Panc1 (cell line): ENCODE data around the gene ZNF107. TPM values are rescaled to one million over a fixed set of nuclear protein-coding genes. Genes with fewer than 3 reads are reported as not detected.

Experiments
- ATAC-seq: fragments of 200-7000 bp; cut with Tn5 transposase; 2 replicates; pipeline ENCODE4 v1.9.1; 2020; ENCODE audit warnings: mild to moderate bottlenecking, moderate library complexity
- BruUV-seq: library from RNA; stranded (reverse); fragments of 400-500 nt; replicated peaks from 2 replicates; lab custom pipeline; 2021; lab: Mats Ljungman, UMichigan
- CTCF ChIA-PET: fragments of 300-600 bp; sonication (Branson Sonifier 250); formaldehyde crosslinking; loops from one replicate; lab custom pipeline; 2022; ENCODE audit warnings: antibody characterized with exemption; lab: Charles Lee
- POLR2A ChIA-PET: fragments of 300-600 bp; sonication (Branson Sonifier 250); formaldehyde crosslinking; loops from one replicate; lab custom pipeline; 2022; ENCODE audit warnings: antibody characterized with exemption; lab: Charles Lee
- DNase-seq: peaks from one replicate; pipeline ENCODE4 v3.0.0-alpha.2; 2010; ENCODE audit warnings: low read depth, low spot score
- H3K27ac ChIP-seq: 2 replicates; pipeline ENCODE4 v1.5.1; 2011; ENCODE audit warnings: mild to moderate bottlenecking, low read length, inconsistent platforms
- H3K27me3 ChIP-seq: fragments of 200-500 bp; sonication (Bioruptor generic); 2 replicates; pipeline ENCODE4 v1.6.0; 2014; ENCODE audit warnings: low read length, inconsistent platforms; ENCODE audit not compliant: control insufficient read depth, insufficient read depth
- H3K36me3 ChIP-seq: fragments of 200-500 bp; sonication (Bioruptor generic); 2 replicates; pipeline ENCODE4 v1.5.1; 2014; ENCODE audit warnings: inconsistent platforms, mild to moderate bottlenecking, low read length, moderate library complexity; ENCODE audit not compliant: control insufficient read depth, insufficient read depth
- H3K4me1 ChIP-seq: 2 replicates; pipeline ENCODE4 v1.5.1; 2011; ENCODE audit warnings: inconsistent platforms, mild to moderate bottlenecking, low read length, moderate library complexity; ENCODE audit not compliant: control insufficient read depth, insufficient read depth
- H3K4me3 ChIP-seq, 2 experiments: 2 replicates each; pipeline ENCODE4 v1.5.1; 2011 to 2012; ENCODE audit warnings: low read depth in 2 of 2, low read length in 2 of 2, mild to moderate bottlenecking in 2 of 2, inconsistent platforms in 1 of 2, moderate library complexity in 1 of 2
- H3K9me3 ChIP-seq: fragments of 200-500 bp; sonication (Bioruptor generic); 2 replicates; pipeline ENCODE4 v1.5.1; 2014; ENCODE audit warnings: low read depth, mild to moderate bottlenecking, inconsistent platforms, low read length, moderate library complexity; ENCODE audit not compliant: control insufficient read depth, insufficient read depth
- POLR2AphosphoS5 ChIP-seq: IDR thresholded peaks from 2 replicates; pipeline ENCODE4 v1.6.1; 2012; ENCODE audit warnings: mild to moderate bottlenecking, low read depth, low read length, moderate library complexity
- SIN3A ChIP-seq: IDR thresholded peaks from 2 replicates; pipeline ENCODE4 v1.6.1; 2012; ENCODE audit warnings: low read depth, mild to moderate bottlenecking, low read length, moderate library complexity, borderline replicate concordance; ENCODE audit not compliant: insufficient read depth
- TCF7L2 ChIP-seq: IDR thresholded peaks from 2 replicates; pipeline ENCODE4 v1.6.1; 2011; ENCODE audit warnings: mild to moderate bottlenecking, low read depth, low read length, inconsistent platforms
- in situ Hi-C: cut with HindIII; loops from 2 replicates; pipeline ENCODE4 v1.10.0; 2016; ENCODE audit warnings: low sequenced_read_pairs, low pct_unique_long_range_greater_than_20kb
- intact Hi-C: fragments of 100-400 bp; cut with micrococcal nuclease; formaldehyde crosslinking; loops from one replicate; pipeline ENCODE4 v1.10.0; 2022; ENCODE audit not compliant: unreplicated experiment
- total RNA-seq: library from RNA; stranded (reverse); gene quantifications from one replicate; pipeline ENCODE4 v1.2.1, GENCODE V29; 2021; ENCODE audit not compliant: unreplicated experiment
- TF ChIP-seq, protein P1 (sequence below), 2 experiments: IDR thresholded peaks; 2 replicates each; pipeline ENCODE4 v1.6.1; 2011 to 2012; ENCODE audit warnings: low read depth in 2 of 2, control low read depth in 1 of 2, low read length in 1 of 2, mild to moderate bottlenecking in 1 of 2, moderate library complexity in 1 of 2; ENCODE audit not compliant: insufficient read depth in 1 of 2
- TF ChIP-seq, protein P2 (sequence below): fragments of 450-650 bp; IDR thresholded peaks from 2 replicates; pipeline ENCODE4 v1.5.1; 2017; ENCODE audit warnings: mild to moderate bottlenecking

Gene ZNF107
- total RNA-seq, 1 experiment from 2014 or later = 11.1 TPM

- Histone ChIP-seq H3K4me3 (no peak overlapping the region), H3K9me3 (no peaks in the 10 kb centered on the region), H3K4me1 (no peaks in the 10 kb centered on the region), H3K27ac (no peak overlapping the region), H3K27me3 (no peaks in the 10 kb centered on the region), H3K36me3 (no peaks in the 10 kb centered on the region)
- no TSS peak for BruUV-seq
- ChIA-PET CTCF (no interaction called here), POLR2A (no interaction called here)
- ATAC-seq (no peak), DNase-seq (no peak)
- in situ Hi-C loops = no loop called here
- TF ChIP-seq TCF7L2 (no peak), SIN3A (no peak), POLR2AphosphoS5 (no peak)
- TF ChIP-seq, protein P1, sequence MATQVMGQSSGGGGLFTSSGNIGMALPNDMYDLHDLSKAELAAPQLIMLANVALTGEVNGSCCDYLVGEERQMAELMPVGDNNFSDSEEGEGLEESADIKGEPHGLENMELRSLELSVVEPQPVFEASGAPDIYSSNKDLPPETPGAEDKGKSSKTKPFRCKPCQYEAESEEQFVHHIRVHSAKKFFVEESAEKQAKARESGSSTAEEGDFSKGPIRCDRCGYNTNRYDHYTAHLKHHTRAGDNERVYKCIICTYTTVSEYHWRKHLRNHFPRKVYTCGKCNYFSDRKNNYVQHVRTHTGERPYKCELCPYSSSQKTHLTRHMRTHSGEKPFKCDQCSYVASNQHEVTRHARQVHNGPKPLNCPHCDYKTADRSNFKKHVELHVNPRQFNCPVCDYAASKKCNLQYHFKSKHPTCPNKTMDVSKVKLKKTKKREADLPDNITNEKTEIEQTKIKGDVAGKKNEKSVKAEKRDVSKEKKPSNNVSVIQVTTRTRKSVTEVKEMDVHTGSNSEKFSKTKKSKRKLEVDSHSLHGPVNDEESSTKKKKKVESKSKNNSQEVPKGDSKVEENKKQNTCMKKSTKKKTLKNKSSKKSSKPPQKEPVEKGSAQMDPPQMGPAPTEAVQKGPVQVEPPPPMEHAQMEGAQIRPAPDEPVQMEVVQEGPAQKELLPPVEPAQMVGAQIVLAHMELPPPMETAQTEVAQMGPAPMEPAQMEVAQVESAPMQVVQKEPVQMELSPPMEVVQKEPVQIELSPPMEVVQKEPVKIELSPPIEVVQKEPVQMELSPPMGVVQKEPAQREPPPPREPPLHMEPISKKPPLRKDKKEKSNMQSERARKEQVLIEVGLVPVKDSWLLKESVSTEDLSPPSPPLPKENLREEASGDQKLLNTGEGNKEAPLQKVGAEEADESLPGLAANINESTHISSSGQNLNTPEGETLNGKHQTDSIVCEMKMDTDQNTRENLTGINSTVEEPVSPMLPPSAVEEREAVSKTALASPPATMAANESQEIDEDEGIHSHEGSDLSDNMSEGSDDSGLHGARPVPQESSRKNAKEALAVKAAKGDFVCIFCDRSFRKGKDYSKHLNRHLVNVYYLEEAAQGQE (IDR thresholded peaks at IDR 0.05; ENCODE audit: insufficient read depth in 1 of 2, low read depth in 2 of 2, low read length in 1 of 2) = no peak
- TF ChIP-seq, protein P2, sequence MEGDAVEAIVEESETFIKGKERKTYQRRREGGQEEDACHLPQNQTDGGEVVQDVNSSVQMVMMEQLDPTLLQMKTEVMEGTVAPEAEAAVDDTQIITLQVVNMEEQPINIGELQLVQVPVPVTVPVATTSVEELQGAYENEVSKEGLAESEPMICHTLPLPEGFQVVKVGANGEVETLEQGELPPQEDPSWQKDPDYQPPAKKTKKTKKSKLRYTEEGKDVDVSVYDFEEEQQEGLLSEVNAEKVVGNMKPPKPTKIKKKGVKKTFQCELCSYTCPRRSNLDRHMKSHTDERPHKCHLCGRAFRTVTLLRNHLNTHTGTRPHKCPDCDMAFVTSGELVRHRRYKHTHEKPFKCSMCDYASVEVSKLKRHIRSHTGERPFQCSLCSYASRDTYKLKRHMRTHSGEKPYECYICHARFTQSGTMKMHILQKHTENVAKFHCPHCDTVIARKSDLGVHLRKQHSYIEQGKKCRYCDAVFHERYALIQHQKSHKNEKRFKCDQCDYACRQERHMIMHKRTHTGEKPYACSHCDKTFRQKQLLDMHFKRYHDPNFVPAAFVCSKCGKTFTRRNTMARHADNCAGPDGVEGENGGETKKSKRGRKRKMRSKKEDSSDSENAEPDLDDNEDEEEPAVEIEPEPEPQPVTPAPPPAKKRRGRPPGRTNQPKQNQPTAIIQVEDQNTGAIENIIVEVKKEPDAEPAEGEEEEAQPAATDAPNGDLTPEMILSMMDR = no peak
- intact Hi-C loops = no loop called here
These were observed 37.2 kb upstream of the ZNF107 start for GRCh38 chr7:64628721-64629120.

GRCh38 chr7:64630496-64630895 is 35.4 kb upstream of the ZNF107 start:
- no peak for DNase-seq
- in situ Hi-C loops = no loop called here
- POLR2A ChIA-PET = interaction anchor here (0.6 kb wide), 1 partner anchor 311 kb away, joined by 3 read pairs; no protein-coding TSS in a partner anchor

More at GRCh38 chr7:64630496-64630895, 35.4 kb upstream of the ZNF107 start:
- no peak overlapping the region for H3K27ac ChIP-seq
- BruUV-seq = no TSS peak
- no peaks in the 10 kb centered on the region for H3K27me3 ChIP-seq
- CTCF ChIA-PET = interaction anchor here (0.6 kb wide), 1 partner anchor 277 kb away, joined by 3 read pairs; no protein-coding TSS in a partner anchor
- H3K36me3 ChIP-seq = no peaks in the 10 kb centered on the region
- no peak for TF ChIP-seq SIN3A
- TF ChIP-seq TCF7L2 = no peak
- TF ChIP-seq POLR2AphosphoS5 = no peak
- TF ChIP-seq, protein P1 (IDR thresholded peaks at IDR 0.05; ENCODE audit: insufficient read depth in 1 of 2, low read depth in 2 of 2, low read length in 1 of 2) = no peak
- TF ChIP-seq, protein P2 = peak; percentile 81
- no peaks in the 10 kb centered on the region for H3K4me1 ChIP-seq
- intact Hi-C loops = no loop called here
- peak; percentile 78 for ATAC-seq
- H3K4me3 ChIP-seq = no peak overlapping the region
- no peaks in the 10 kb centered on the region for H3K9me3 ChIP-seq
